Measurements from ENCODE around the gene TRUB2. TPM values are rescaled to one million over a fixed set of nuclear protein-coding genes. Genes with fewer than 3 reads are reported as not detected.
"Not testable (repeated sequence)": the region's sequence is repeated elsewhere in the genome, so short reads cannot be mapped to it uniquely, and the experiment has no call there.

Gene TRUB2
- total RNA-seq, 1 experiment from 2014 or later, result 22.5 TPM

GRCh38 chr9:128339761-128340690 is 17.8 kb upstream of the TRUB2 start, which contains the start of gene SLC27A4:
SLC27A4 (plus strand) TSS chr9:128340527; CDS start chr9:128343133, 2,606 bp downstream.
- H3K27ac ChIP-seq (ENCODE audit: low read length), result peak within 1 kb of the TSS; percentile 74
- ATAC-seq, result peak; percentile 91
- H3K4me1 ChIP-seq (ENCODE audit: control insufficient read depth, insufficient read depth, low read length), result no peaks in the 10 kb centered on the region
- peak; percentile 96 for DNase-seq (ENCODE audit: low read depth, low spot score)
- BruUV-seq (replicated peaks), result TSS peak; percentile 100
- in situ Hi-C loops (cut with HindIII; ENCODE audit: low pct_unique_long_range_greater_than_20kb, low sequenced_read_pairs) (no loop called here), intact Hi-C loops (cut with micrococcal nuclease; ENCODE audit: unreplicated experiment) (loop anchor here (10.0 kb wide), 1 partner anchor 45 kb away; no protein-coding TSS in a partner anchor)
- no peaks in the 10 kb centered on the region for H3K27me3 ChIP-seq (ENCODE audit: control insufficient read depth, insufficient read depth, low read length)
- TF ChIP-seq, protein P1, sequence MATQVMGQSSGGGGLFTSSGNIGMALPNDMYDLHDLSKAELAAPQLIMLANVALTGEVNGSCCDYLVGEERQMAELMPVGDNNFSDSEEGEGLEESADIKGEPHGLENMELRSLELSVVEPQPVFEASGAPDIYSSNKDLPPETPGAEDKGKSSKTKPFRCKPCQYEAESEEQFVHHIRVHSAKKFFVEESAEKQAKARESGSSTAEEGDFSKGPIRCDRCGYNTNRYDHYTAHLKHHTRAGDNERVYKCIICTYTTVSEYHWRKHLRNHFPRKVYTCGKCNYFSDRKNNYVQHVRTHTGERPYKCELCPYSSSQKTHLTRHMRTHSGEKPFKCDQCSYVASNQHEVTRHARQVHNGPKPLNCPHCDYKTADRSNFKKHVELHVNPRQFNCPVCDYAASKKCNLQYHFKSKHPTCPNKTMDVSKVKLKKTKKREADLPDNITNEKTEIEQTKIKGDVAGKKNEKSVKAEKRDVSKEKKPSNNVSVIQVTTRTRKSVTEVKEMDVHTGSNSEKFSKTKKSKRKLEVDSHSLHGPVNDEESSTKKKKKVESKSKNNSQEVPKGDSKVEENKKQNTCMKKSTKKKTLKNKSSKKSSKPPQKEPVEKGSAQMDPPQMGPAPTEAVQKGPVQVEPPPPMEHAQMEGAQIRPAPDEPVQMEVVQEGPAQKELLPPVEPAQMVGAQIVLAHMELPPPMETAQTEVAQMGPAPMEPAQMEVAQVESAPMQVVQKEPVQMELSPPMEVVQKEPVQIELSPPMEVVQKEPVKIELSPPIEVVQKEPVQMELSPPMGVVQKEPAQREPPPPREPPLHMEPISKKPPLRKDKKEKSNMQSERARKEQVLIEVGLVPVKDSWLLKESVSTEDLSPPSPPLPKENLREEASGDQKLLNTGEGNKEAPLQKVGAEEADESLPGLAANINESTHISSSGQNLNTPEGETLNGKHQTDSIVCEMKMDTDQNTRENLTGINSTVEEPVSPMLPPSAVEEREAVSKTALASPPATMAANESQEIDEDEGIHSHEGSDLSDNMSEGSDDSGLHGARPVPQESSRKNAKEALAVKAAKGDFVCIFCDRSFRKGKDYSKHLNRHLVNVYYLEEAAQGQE (IDR thresholded peaks at IDR 0.05; ENCODE audit: insufficient read depth in 1 of 2, low read depth in 2 of 2, low read length in 1 of 2), result no peak
- peak; percentile 62; the same call in 1 of the 2 replicates for TF ChIP-seq POLR2AphosphoS5 (IDR thresholded peaks at IDR 0.05; ENCODE audit: low read depth, low read length)
- no peaks in the 10 kb centered on the region for H3K36me3 ChIP-seq (ENCODE audit: control insufficient read depth, insufficient read depth, low read length)
- H3K9me3 ChIP-seq (ENCODE audit: control insufficient read depth, insufficient read depth, low read depth, low read length), result no peaks in the 10 kb centered on the region
- ChIA-PET CTCF (no interaction called here), POLR2A (no interaction called here)
- peak within 1 kb of the TSS; percentile 69 to 80 for H3K4me3 ChIP-seq (ENCODE audit: low read depth in 2 of 2, low read length in 2 of 2)

- Histone ChIP-seq H3K27ac (ENCODE audit: low read length) (peak overlapping the region; percentile 74; the same call in 1 of the 2 replicates), H3K4me3 (ENCODE audit: low read depth in 2 of 2, low read length in 2 of 2) (peak overlapping the region in 1 of 2 experiments; percentile 59; a peak in 1 of 4 replicates)
- ChIA-PET POLR2A (interaction anchor here (0.6 kb wide), 2 partner anchors 9 to 63 kb away, joined by 3 to 15 read pairs; partner anchors contain the start of genes GOLGA2 and SWI5), CTCF (interaction anchor here (0.6 kb wide), 1 partner anchor 361 kb away, joined by 3 read pairs; no protein-coding TSS in a partner anchor)
- in situ Hi-C loops (cut with HindIII; ENCODE audit: low pct_unique_long_range_greater_than_20kb, low sequenced_read_pairs); DNase-seq (ENCODE audit: low read depth, low spot score); H3K4me1 ChIP-seq (ENCODE audit: control insufficient read depth, insufficient read depth, low read length); intact Hi-C loops (cut with micrococcal nuclease; ENCODE audit: unreplicated experiment); H3K9me3 ChIP-seq (ENCODE audit: control insufficient read depth, insufficient read depth, low read depth, low read length); H3K27me3 ChIP-seq (ENCODE audit: control insufficient read depth, insufficient read depth, low read length); H3K36me3 ChIP-seq (ENCODE audit: control insufficient read depth, insufficient read depth, low read length); ATAC-seq; BruUV-seq (replicated peaks): not testable (repeated sequence)
These were observed 16.8 kb upstream of the TRUB2 start for GRCh38 chr9:128338852-128339614.

DNA sequence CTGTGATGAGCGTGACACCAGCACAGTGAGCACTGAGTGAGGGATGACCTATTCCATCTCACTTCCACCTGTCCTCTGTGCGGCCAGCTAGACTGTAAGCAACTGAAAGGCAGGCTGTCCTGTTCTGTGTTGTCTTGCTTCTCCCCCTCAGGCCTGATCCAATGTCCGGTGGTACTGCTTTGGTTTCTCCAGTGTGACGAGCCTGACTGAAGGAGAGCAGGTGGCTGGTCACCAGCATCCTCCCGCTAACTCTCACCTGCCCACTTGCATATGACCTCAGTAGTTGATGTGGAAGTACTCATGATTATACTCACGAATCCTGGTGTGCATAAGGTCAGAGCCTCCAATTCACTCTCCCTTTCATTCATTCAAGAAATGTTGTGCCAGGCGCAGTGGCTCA is 15.7 kb upstream of the TRUB2 start:
- ATAC-seq (no peak), DNase-seq (ENCODE audit: low read depth, low spot score) (no peak)
- H3K36me3 ChIP-seq (ENCODE audit: control insufficient read depth, insufficient read depth, low read length), result no peaks in the 10 kb centered on the region
- intact Hi-C loops (cut with micrococcal nuclease; ENCODE audit: unreplicated experiment), result no loop called here
- H3K27me3 ChIP-seq (ENCODE audit: control insufficient read depth, insufficient read depth, low read length), result no peaks in the 10 kb centered on the region
- TF ChIP-seq CTCF (IDR thresholded peaks at IDR 0.05) (no peak), TCF7L2 (IDR thresholded peaks at IDR 0.05; ENCODE audit: low read depth, low read length) (no peak), SIN3A (IDR thresholded peaks at IDR 0.05; ENCODE audit: borderline replicate concordance, insufficient read depth, low read depth, low read length) (no peak), POLR2AphosphoS5 (IDR thresholded peaks at IDR 0.05; ENCODE audit: low read depth, low read length) (no peak)
- TF ChIP-seq, protein P1 (IDR thresholded peaks at IDR 0.05; ENCODE audit: insufficient read depth in 1 of 2, low read depth in 2 of 2, low read length in 1 of 2), result no peak
- H3K9me3 ChIP-seq (ENCODE audit: control insufficient read depth, insufficient read depth, low read depth, low read length), result no peaks in the 10 kb centered on the region
- in situ Hi-C loops (cut with HindIII; ENCODE audit: low pct_unique_long_range_greater_than_20kb, low sequenced_read_pairs), result no loop called here
- POLR2A ChIA-PET, result no interaction called here
- no peak overlapping the region for H3K4me3 ChIP-seq (ENCODE audit: low read depth in 2 of 2, low read length in 2 of 2)
- H3K27ac ChIP-seq (ENCODE audit: low read length), result no peak overlapping the region
- H3K4me1 ChIP-seq (ENCODE audit: control insufficient read depth, insufficient read depth, low read length), result no peaks in the 10 kb centered on the region
- CTCF ChIA-PET, result no interaction called here
- no TSS peak for BruUV-seq (replicated peaks)

All from Panc1 (cell line).